ENCODE results near the gene TMEM26. TPM values are rescaled to one million over a fixed set of nuclear protein-coding genes. Genes with fewer than 3 reads are reported as not detected.
"Not testable (repeated sequence)": the region's sequence is repeated elsewhere in the genome, so short reads cannot be mapped to it uniquely, and the experiment has no call there.

Gene TMEM26
- total and polyA plus RNA-seq, 11 donors = 0.07 to 1.1 (median 0.31) TPM

DNA sequence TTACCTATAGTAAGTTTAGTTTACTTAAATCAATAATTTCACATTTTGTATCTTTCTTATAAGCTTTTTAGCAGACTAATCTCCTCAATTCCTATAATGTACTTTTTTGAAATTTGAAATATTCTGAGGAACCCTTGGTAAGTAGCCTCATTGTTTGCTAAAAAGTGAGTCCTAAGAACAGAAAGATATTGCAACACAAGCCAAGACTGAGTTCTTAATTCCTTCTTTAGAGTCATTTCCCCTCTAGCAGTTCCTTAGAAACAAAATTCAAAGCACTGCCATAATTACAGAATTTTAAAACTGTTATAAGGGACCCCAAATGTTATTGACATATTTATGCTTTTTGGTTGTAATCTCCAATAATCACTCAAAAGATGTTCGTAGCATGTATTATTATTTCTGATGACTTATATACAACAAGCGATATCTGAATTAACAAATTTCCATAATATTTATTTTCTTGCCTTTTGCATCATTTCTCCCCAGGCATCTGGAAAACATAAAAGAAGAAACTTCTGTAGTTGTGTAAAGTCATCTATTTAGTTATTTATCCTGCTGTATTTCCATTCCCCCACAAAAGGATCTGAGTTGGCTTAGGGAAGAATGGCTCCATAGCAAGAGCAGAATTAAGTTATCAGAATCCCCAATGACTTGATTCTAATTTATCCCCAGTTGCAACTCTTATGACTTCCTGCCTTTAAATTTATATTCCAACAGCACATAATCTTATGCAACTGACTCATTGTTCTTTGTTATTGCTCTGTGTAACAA lies 67.8 kb downstream of the TMEM26 start:
- TF ChIP-seq POLR2A (IDR thresholded peaks at IDR 0.05) (no peak), CTCF (IDR thresholded peaks at IDR 0.05) (no peak)
- H3K9me3 ChIP-seq = peaks cover 0 to 3% (median 0%) of the 10 kb centered on the region in 12 donors
- H3K27me3 ChIP-seq = no peaks in the 10 kb centered on the region
- WGBS, 4 donors = 90 to 97% (median 93%) methylated on average over 2 of the region's 2 CpGs
- peaks cover 0 to 17% (median 0%) of the 10 kb centered on the region in 12 donors for H3K4me1 ChIP-seq
- DNase-seq = no peak
- no peak overlapping the region for H3K4me3 ChIP-seq
- H3K27ac ChIP-seq = peak overlapping the region in 1 of 12 donors; percentile 56
- ATAC-seq = no peak
- intact Hi-C loops (cut with DNase I) = no loop called here
- no peaks in the 10 kb centered on the region for H3K36me3 ChIP-seq

DNA sequence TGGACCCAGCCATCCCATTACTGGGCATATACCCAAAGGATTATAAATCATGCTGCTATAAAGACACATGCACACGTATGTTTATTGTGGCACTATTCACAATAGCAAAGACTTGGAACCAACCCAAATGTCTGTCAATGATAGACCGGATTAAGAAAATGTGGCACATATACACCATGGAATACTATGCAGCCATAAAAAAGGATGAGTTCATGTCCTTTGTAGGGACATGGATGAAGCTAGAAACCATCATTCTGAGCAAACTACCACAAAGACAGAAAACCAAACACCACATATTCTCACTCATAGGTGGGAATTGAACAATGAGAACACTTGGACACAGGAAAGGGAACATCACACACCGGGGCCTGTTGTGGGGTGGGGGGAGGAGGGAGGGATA lies 72.0 kb downstream of the TMEM26 start:
- H3K4me1 ChIP-seq = peaks cover 0 to 14% (median 0%) of the 10 kb centered on the region in 12 donors
- H3K36me3 ChIP-seq; H3K27me3 ChIP-seq; H3K9me3 ChIP-seq; DNase-seq; H3K4me3 ChIP-seq; H3K27ac ChIP-seq; ATAC-seq; intact Hi-C loops (cut with DNase I): not testable (repeated sequence)
- WGBS, 4 donors = 79 to 94% (median 91%) methylated on average over 3 of the region's 3 CpGs

GRCh38 chr10:61378865-61379264 lies 74.3 kb downstream of the TMEM26 start:
- no peak for TF ChIP-seq CTCF (IDR thresholded peaks at IDR 0.05)
- TF ChIP-seq POLR2A (IDR thresholded peaks at IDR 0.05) = no peak
- Histone ChIP-seq H3K27me3 (no peaks in the 10 kb centered on the region), H3K27ac (no peak overlapping the region), H3K4me1 (no peaks in the 10 kb centered on the region), H3K36me3 (no peaks in the 10 kb centered on the region), H3K4me3 (no peak overlapping the region), H3K9me3 (peaks cover 0 to 18% (median 0%) of the 10 kb centered on the region in 12 donors)
- ATAC-seq = no peak
- intact Hi-C loops (cut with DNase I) = no loop called here
- WGBS, 4 donors = 80 to 92% (median 87%) methylated on average over 5 to 7 of the region's 7 CpGs
- DNase-seq = peak in 1 of 5 donors; percentile 28

DNA sequence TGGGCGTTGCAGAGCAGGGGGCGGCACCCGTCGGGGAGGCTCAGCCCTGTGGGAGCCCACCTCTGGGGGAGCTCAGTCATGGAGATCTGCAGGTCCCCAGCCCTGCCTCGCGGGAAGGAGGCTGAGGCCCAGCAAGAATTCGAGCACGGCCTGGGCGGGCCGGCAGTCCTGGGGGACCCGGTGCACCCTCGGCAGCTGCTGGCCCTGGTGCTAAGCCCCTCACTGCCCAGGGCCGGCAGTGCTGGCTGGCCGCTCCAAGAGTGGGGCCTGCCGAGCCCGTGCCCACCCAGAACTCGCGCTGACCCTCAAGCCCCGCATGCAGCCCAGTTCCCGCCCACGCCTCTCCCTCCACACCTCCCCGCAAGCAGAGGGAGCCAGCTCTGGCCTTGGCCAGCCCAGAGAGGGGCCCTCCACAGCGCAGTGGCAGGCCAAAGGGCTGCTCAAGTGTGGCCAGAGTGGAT lies 76.2 kb downstream of the TMEM26 start:
- peaks cover 0 to 18% (median 2%) of the 10 kb centered on the region in 12 donors for H3K9me3 ChIP-seq
- H3K4me3 ChIP-seq = no peak overlapping the region
- ATAC-seq (no peak), DNase-seq (peak in 1 of 5 donors; percentile 38)
- intact Hi-C loops (cut with DNase I) = no loop called here
- no peak overlapping the region for H3K27ac ChIP-seq
- WGBS, 4 donors = 92 to 95% (median 94%) methylated on average over 8 to 23 of the region's 23 CpGs
- H3K27me3 ChIP-seq = no peaks in the 10 kb centered on the region
- TF ChIP-seq POLR2A (IDR thresholded peaks at IDR 0.05) = no peak
- no peak for TF ChIP-seq CTCF (IDR thresholded peaks at IDR 0.05)
- H3K36me3 ChIP-seq = no peaks in the 10 kb centered on the region
- H3K4me1 ChIP-seq = no peaks in the 10 kb centered on the region

Data from heart left ventricle (tissue), 16 donors.